ENCODE data around the gene TMEM18.

TMEM18 gene

GRCh38 chr2:650343-651310 is 26.6 kb downstream of the TMEM18 start:
- no peaks in the 10 kb centered on the region for H3K9me3 ChIP-seq (ENCODE audit: insufficient read depth, low read length)
- no peak overlapping the region for H3K9ac ChIP-seq (ENCODE audit: insufficient read length, low read depth)
- H3K36me3 ChIP-seq (ENCODE audit: insufficient read depth, insufficient read length, low read length), result no peaks in the 10 kb centered on the region
- H3K27me3 ChIP-seq (ENCODE audit: insufficient read depth, insufficient read length), result no peaks in the 10 kb centered on the region
- no peak for TF ChIP-seq ZNF274 (IDR thresholded peaks at IDR 0.05; ENCODE audit: low read depth, low read length)
- no peak for TF ChIP-seq SUZ12 (IDR thresholded peaks at IDR 0.05; ENCODE audit: extremely low read depth, insufficient read depth, insufficient read length)
- TF ChIP-seq YY1 (IDR thresholded peaks at IDR 0.05; ENCODE audit: insufficient read depth, insufficient read length), result no peak
- DNase-seq (ENCODE audit: low read depth, low spot score), result no peak
- no peak overlapping the region for H3K4me3 ChIP-seq (ENCODE audit: insufficient read length, low read depth)
- H3K4me1 ChIP-seq (ENCODE audit: insufficient read depth, insufficient read length), result peaks cover 2% of the 10 kb centered on the region

- Histone ChIP-seq H3K4me1 (ENCODE audit: insufficient read depth, insufficient read length) (peaks cover 2% of the 10 kb centered on the region), H3K4me3 (ENCODE audit: insufficient read length, low read depth) (no peak overlapping the region), H3K9ac (ENCODE audit: insufficient read length, low read depth) (no peak overlapping the region), H3K36me3 (ENCODE audit: insufficient read depth, insufficient read length, low read length) (no peaks in the 10 kb centered on the region), H3K27me3 (ENCODE audit: insufficient read depth, insufficient read length) (no peaks in the 10 kb centered on the region), H3K9me3 (ENCODE audit: insufficient read depth, low read length) (no peaks in the 10 kb centered on the region)
- DNase-seq (ENCODE audit: low read depth, low spot score), result no peak
- no peak for TF ChIP-seq YY1 (IDR thresholded peaks at IDR 0.05; ENCODE audit: insufficient read depth, insufficient read length)
- no peak for TF ChIP-seq ZNF274 (IDR thresholded peaks at IDR 0.05; ENCODE audit: low read depth, low read length)
- no peak for TF ChIP-seq SUZ12 (IDR thresholded peaks at IDR 0.05; ENCODE audit: extremely low read depth, insufficient read depth, insufficient read length)
These were observed 27.5 kb downstream of the TMEM18 start for GRCh38 chr2:649426-650342.

- peaks cover 2% of the 10 kb centered on the region for H3K4me1 ChIP-seq (ENCODE audit: insufficient read depth, insufficient read length)
- no peak for DNase-seq (ENCODE audit: low read depth, low spot score)
- no peak overlapping the region for H3K9ac ChIP-seq (ENCODE audit: insufficient read length, low read depth)
- H3K36me3 ChIP-seq (ENCODE audit: insufficient read depth, insufficient read length, low read length), result no peaks in the 10 kb centered on the region
- no peaks in the 10 kb centered on the region for H3K9me3 ChIP-seq (ENCODE audit: insufficient read depth, low read length)
- H3K27me3 ChIP-seq (ENCODE audit: insufficient read depth, insufficient read length), result no peaks in the 10 kb centered on the region
- no peak overlapping the region for H3K4me3 ChIP-seq (ENCODE audit: insufficient read length, low read depth)
- TF ChIP-seq ZNF274 (IDR thresholded peaks at IDR 0.05; ENCODE audit: low read depth, low read length) (no peak), SUZ12 (IDR thresholded peaks at IDR 0.05; ENCODE audit: extremely low read depth, insufficient read depth, insufficient read length) (no peak), YY1 (IDR thresholded peaks at IDR 0.05; ENCODE audit: insufficient read depth, insufficient read length) (no peak)
These were observed 28.5 kb downstream of the TMEM18 start for GRCh38 chr2:648476-649424.

- Histone ChIP-seq H3K9ac (ENCODE audit: insufficient read length, low read depth) (no peak overlapping the region), H3K4me3 (ENCODE audit: insufficient read length, low read depth) (no peak overlapping the region), H3K9me3 (ENCODE audit: insufficient read depth, low read length) (no peaks in the 10 kb centered on the region), H3K27me3 (ENCODE audit: insufficient read depth, insufficient read length) (no peaks in the 10 kb centered on the region), H3K36me3 (ENCODE audit: insufficient read depth, insufficient read length, low read length) (no peaks in the 10 kb centered on the region), H3K4me1 (ENCODE audit: insufficient read depth, insufficient read length) (peaks cover 2% of the 10 kb centered on the region)
- DNase-seq (ENCODE audit: low read depth, low spot score), result no peak
- TF ChIP-seq YY1 (IDR thresholded peaks at IDR 0.05; ENCODE audit: insufficient read depth, insufficient read length) (no peak), ZNF274 (IDR thresholded peaks at IDR 0.05; ENCODE audit: low read depth, low read length) (no peak), SUZ12 (IDR thresholded peaks at IDR 0.05; ENCODE audit: extremely low read depth, insufficient read depth, insufficient read length) (no peak)
These were observed 29.4 kb downstream of the TMEM18 start for GRCh38 chr2:647691-648231.

GRCh38 chr2:647003-647560 is 30.1 kb downstream of the TMEM18 start:
- no peak for DNase-seq (ENCODE audit: low read depth, low spot score)
- TF ChIP-seq ZNF274 (IDR thresholded peaks at IDR 0.05; ENCODE audit: low read depth, low read length) (no peak), SUZ12 (IDR thresholded peaks at IDR 0.05; ENCODE audit: extremely low read depth, insufficient read depth, insufficient read length) (no peak), YY1 (IDR thresholded peaks at IDR 0.05; ENCODE audit: insufficient read depth, insufficient read length) (no peak)
- H3K4me1 ChIP-seq (ENCODE audit: insufficient read depth, insufficient read length), result peaks cover 2% of the 10 kb centered on the region
- no peaks in the 10 kb centered on the region for H3K36me3 ChIP-seq (ENCODE audit: insufficient read depth, insufficient read length, low read length)
- no peaks in the 10 kb centered on the region for H3K9me3 ChIP-seq (ENCODE audit: insufficient read depth, low read length)
- no peak overlapping the region for H3K9ac ChIP-seq (ENCODE audit: insufficient read length, low read depth)
- no peaks in the 10 kb centered on the region for H3K27me3 ChIP-seq (ENCODE audit: insufficient read depth, insufficient read length)
- no peak overlapping the region for H3K4me3 ChIP-seq (ENCODE audit: insufficient read length, low read depth)

GRCh38 chr2:644871-645270 is 32.3 kb downstream of the TMEM18 start:
- no peak for DNase-seq (ENCODE audit: low read depth, low spot score)
- Histone ChIP-seq H3K4me1 (ENCODE audit: insufficient read depth, insufficient read length) (no peaks in the 10 kb centered on the region), H3K4me3 (ENCODE audit: insufficient read length, low read depth) (no peak overlapping the region), H3K9ac (ENCODE audit: insufficient read length, low read depth) (no peak overlapping the region), H3K36me3 (ENCODE audit: insufficient read depth, insufficient read length, low read length) (no peaks in the 10 kb centered on the region), H3K27me3 (ENCODE audit: insufficient read depth, insufficient read length) (no peaks in the 10 kb centered on the region), H3K9me3 (ENCODE audit: insufficient read depth, low read length) (no peaks in the 10 kb centered on the region)
- TF ChIP-seq SUZ12 (IDR thresholded peaks at IDR 0.05; ENCODE audit: extremely low read depth, insufficient read depth, insufficient read length), result no peak

Data from NT2/D1 (cell line).